ENCODE results near the gene FN1.

DNA sequence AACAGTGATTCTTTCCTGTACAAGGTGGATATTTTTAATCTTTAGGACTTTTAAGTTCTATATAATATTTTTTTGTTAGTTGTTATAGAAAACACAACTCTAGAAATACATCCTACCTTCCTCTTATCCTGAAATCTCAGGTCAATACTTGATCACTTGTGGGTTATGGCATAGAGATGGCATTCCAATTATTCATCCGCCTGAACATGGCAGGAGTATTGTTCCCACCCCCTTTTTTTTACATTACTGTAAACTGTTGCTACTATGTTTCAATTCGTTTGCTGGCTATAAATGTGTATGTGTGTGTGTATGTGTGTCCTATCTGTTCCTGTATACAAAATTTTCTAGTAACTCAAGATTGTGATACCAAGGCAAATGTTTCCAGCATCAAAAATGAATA lies 43.3 kb upstream of the FN1 start:
- TF ChIP-seq, protein P1, sequence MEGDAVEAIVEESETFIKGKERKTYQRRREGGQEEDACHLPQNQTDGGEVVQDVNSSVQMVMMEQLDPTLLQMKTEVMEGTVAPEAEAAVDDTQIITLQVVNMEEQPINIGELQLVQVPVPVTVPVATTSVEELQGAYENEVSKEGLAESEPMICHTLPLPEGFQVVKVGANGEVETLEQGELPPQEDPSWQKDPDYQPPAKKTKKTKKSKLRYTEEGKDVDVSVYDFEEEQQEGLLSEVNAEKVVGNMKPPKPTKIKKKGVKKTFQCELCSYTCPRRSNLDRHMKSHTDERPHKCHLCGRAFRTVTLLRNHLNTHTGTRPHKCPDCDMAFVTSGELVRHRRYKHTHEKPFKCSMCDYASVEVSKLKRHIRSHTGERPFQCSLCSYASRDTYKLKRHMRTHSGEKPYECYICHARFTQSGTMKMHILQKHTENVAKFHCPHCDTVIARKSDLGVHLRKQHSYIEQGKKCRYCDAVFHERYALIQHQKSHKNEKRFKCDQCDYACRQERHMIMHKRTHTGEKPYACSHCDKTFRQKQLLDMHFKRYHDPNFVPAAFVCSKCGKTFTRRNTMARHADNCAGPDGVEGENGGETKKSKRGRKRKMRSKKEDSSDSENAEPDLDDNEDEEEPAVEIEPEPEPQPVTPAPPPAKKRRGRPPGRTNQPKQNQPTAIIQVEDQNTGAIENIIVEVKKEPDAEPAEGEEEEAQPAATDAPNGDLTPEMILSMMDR (IDR thresholded peaks at IDR 0.05 in 4 of 5, conservative IDR thresholded peaks at IDR 0.05 in 1 of 5) = no peak
- no peak for TF ChIP-seq POLR2A (IDR thresholded peaks at IDR 0.05)

All from gastrocnemius medialis (tissue), 4 donors.